Activated B cell treated with CpG ODN at 0.5 μM for 24 hours (primary cell): ENCODE results near the gene ZYX. TPM values are rescaled to one million over a fixed set of nuclear protein-coding genes. Genes with fewer than 3 reads are reported as not detected.

Experiments used
- ATAC-seq: fragments of 200-7000 bp; cut with Tn5 transposase; one replicate; pipeline ENCODE4 v1.10.0; 2021; ENCODE audit warnings: low read depth, mild to moderate bottlenecking, moderate library complexity
- CTCF ChIA-PET: fragments of 350-600 bp; sonication (Branson Sonifier 250); formaldehyde crosslinking; loops from one replicate; lab custom pipeline; 2021; ENCODE audit warnings: antibody characterized with exemption; lab: Charles Lee
- POLR2A ChIA-PET: fragments of 350-600 bp; sonication (Branson Sonifier 250); formaldehyde crosslinking; loops from one replicate; lab custom pipeline; 2021; ENCODE audit warnings: antibody characterized with exemption; lab: Charles Lee
- DNase-seq: peaks from one replicate; pipeline ENCODE4 v3.0.0; 2022
- H3K27ac Mint-ChIP-seq: one replicate; pipeline ENCODE4 v1.8.0; 2020; ENCODE audit warnings: mixed read lengths
- H3K27me3 Mint-ChIP-seq: one replicate; pipeline ENCODE4 v1.8.0; 2021; ENCODE audit warnings: mixed read lengths
- H3K36me3 Mint-ChIP-seq: one replicate; pipeline ENCODE4 v1.8.0; 2021; ENCODE audit warnings: low read depth, mixed read lengths
- H3K4me1 Mint-ChIP-seq: one replicate; pipeline ENCODE4 v1.8.0; 2021; ENCODE audit warnings: mixed read lengths
- H3K4me3 Mint-ChIP-seq: one replicate; pipeline ENCODE4 v1.8.0; 2020; ENCODE audit warnings: mild to moderate bottlenecking, mixed read lengths
- H3K9me3 Mint-ChIP-seq: one replicate; pipeline ENCODE4 v1.8.0; 2020; ENCODE audit warnings: mixed read lengths
- CTCF ChIP-seq: fragments of 200-600 bp; IDR thresholded peaks from one replicate; pipeline ENCODE4 v1.8.0; 2022; ENCODE audit warnings: antibody characterized with exemption, mild to moderate bottlenecking
- intact Hi-C: fragments of 100-400 bp; cut with micrococcal nuclease; formaldehyde crosslinking; loops from one replicate; pipeline ENCODE4 v1.15.1; 2024
- total RNA-seq: library from RNA; stranded (reverse); gene quantifications from 2 replicates; pipeline ENCODE4 v1.2.3, GENCODE V29; 2022

The ZYX gene
- 87.5 and 101 TPM in 2 replicates for total RNA-seq

GRCh38 chr7:143380646-143381426, at the start of gene ZYX:
Gene ZYX (plus strand): TSS chr7:143381345. CDS start chr7:143381572, 227 bp downstream.
- Mint-ChIP-seq H3K9me3 (no peaks in the 10 kb centered on the region), H3K27ac (peak within 1 kb of the TSS; percentile 85), H3K36me3 (no peaks in the 10 kb centered on the region), H3K27me3 (no peaks in the 10 kb centered on the region), H3K4me3 (peak within 1 kb of the TSS; percentile 86), H3K4me1 (peaks cover 26% of the 10 kb centered on the region)
- ATAC-seq (peak; percentile 78), DNase-seq (peak; percentile 83)
- no peak for TF ChIP-seq CTCF
- intact Hi-C loops: loop anchor here (1.0 to 10.0 kb wide), 14 partner anchors 18 to 1454 kb away; partner anchors contain the start of genes CASP2, EPHA1, GSTK1 and TCAF1
- CTCF ChIA-PET: interaction anchor here (0.6 to 2.5 kb wide), 12 partner anchors 16 to 369 kb away, joined by 3 to 14 read pairs (median 4); partner anchors contain the start of gene CASP2
- POLR2A ChIA-PET: interaction anchor here (0.7 to 1.6 kb wide), 13 partner anchors 11 to 580 kb away, joined by 3 to 23 read pairs (median 4); partner anchors contain the start of genes CASP2, GSTK1 and TCAF1

- Mint-ChIP-seq H3K27me3 (peaks cover 16% of the 10 kb centered on the region), H3K4me3 (no peak overlapping the region), H3K36me3 (no peaks in the 10 kb centered on the region), H3K4me1 (no peaks in the 10 kb centered on the region), H3K9me3 (no peaks in the 10 kb centered on the region), H3K27ac (no peak overlapping the region)
- TF ChIP-seq CTCF: no peak
- ChIA-PET POLR2A (no interaction called here), CTCF (no interaction called here)
- no peak for ATAC-seq
- DNase-seq: no peak
- intact Hi-C loops: no loop called here
Observed at GRCh38 chr7:143334244-143334643, 46.9 kb upstream of the ZYX start.

GRCh38 chr7:143337216-143337615, 43.9 kb upstream of the ZYX start:
- no peak overlapping the region for H3K27ac Mint-ChIP-seq
- H3K27me3 Mint-ChIP-seq: peaks cover 20% of the 10 kb centered on the region

GRCh38 chr7:143341842-143342241, 39.3 kb upstream of the ZYX start:
- intact Hi-C loops: no loop called here
- Mint-ChIP-seq H3K36me3 (no peaks in the 10 kb centered on the region), H3K27me3 (peaks cover 23% of the 10 kb centered on the region), H3K9me3 (no peaks in the 10 kb centered on the region), H3K4me3 (no peak overlapping the region), H3K4me1 (peaks cover 6% of the 10 kb centered on the region), H3K27ac (no peak overlapping the region)
- TF ChIP-seq CTCF: no peak
- ChIA-PET CTCF (no interaction called here), POLR2A (no interaction called here)
- DNase-seq (no peak), ATAC-seq (no peak)

More at GRCh38 chr7:143337216-143337615, 43.9 kb upstream of the ZYX start:
- DNase-seq (no peak), ATAC-seq (no peak)
- POLR2A ChIA-PET: no interaction called here
- CTCF ChIA-PET: no interaction called here
- H3K36me3 Mint-ChIP-seq: no peaks in the 10 kb centered on the region
- H3K4me1 Mint-ChIP-seq: no peaks in the 10 kb centered on the region
- H3K4me3 Mint-ChIP-seq: no peak overlapping the region
- no peak for TF ChIP-seq CTCF
- intact Hi-C loops: no loop called here
- H3K9me3 Mint-ChIP-seq: no peaks in the 10 kb centered on the region

GRCh38 chr7:143343596-143343995, 37.5 kb upstream of the ZYX start:
- DNase-seq (no peak), ATAC-seq (no peak)
- H3K27me3 Mint-ChIP-seq: peaks cover 23% of the 10 kb centered on the region
- H3K36me3 Mint-ChIP-seq: no peaks in the 10 kb centered on the region
- intact Hi-C loops: no loop called here
- H3K9me3 Mint-ChIP-seq: no peaks in the 10 kb centered on the region
- H3K4me1 Mint-ChIP-seq: peaks cover 6% of the 10 kb centered on the region
- ChIA-PET CTCF (interaction anchor here (1.3 kb wide), 1 partner anchor 44 kb away, joined by 4 read pairs; no protein-coding TSS in a partner anchor), POLR2A (interaction anchor here (0.6 kb wide), 1 partner anchor 1492 kb away, joined by 5 read pairs; the partner anchor contains the start of gene TPK1)
- H3K4me3 Mint-ChIP-seq: no peak overlapping the region
- TF ChIP-seq CTCF: no peak
- H3K27ac Mint-ChIP-seq: no peak overlapping the region
